HG03066 (cell line): ENCODE measurements around the gene PADI2.

Experiments
- ATAC-seq: cut with Tn5 transposase; IDR thresholded peaks from one replicate; pipeline ENCODE4 v1.9.1; 2021; ENCODE audit warnings: low read depth; ENCODE audit not compliant: unreplicated experiment

PADI2 gene

GRCh38 chr1:17060306-17060749 is 58.9 kb downstream of the PADI2 start:
- no peak for ATAC-seq

- ATAC-seq: no peak
Observed at GRCh38 chr1:17059391-17060305, 59.6 kb downstream of the PADI2 start.

DNA sequence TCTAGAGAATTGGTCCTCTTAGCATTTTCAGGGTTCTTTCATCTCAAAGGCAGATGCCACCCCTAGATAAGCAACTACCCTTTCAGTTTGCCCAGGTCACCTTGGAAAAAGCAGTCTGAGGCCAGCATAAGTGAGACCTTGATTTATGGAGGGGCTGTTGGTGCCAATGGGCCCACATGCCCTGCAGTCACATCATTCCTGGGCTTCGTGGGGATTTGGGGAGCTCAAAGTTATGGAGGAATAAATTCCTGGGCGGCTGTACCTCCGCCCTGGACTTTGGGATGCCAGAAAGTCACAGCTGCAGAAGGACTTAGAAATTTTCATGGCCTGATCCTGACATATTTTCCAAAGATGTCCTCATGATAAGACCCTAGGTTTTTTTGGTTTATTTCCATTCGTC is 62.7 kb downstream of the PADI2 start:
- no peak for ATAC-seq

DNA sequence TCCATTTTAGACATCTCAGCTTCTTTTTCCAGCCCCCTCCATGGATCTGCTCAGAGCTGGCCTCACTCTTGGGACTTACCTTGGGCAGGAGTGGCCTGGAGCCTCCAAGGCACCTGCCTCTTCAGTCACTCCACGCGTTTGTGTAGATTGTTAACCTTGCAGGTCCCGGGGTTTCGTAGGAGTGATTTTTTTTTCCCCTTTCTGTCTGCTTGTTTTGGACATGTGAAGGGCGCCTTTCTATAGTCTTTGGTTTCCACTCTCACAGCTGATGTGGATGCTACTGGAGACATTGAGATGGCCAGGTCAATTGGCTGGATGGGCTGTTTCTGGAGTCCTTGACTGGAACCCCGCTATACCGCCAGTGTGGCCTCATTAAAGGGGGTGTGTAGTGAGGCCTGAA is 63.5 kb downstream of the PADI2 start:
- no peak for ATAC-seq

GRCh38 chr1:17053685-17054410 is 65.4 kb downstream of the PADI2 start, which contains the start of gene SDHB:
TSS of gene SDHB (minus strand) at chr1:17054032. CDS start at chr1:17054019, 13 bp downstream.
- peak; percentile 96 for ATAC-seq

- no peak for ATAC-seq
Observed at GRCh38 chr1:17053086-17053684, 66.1 kb downstream of the PADI2 start.

- no peak for ATAC-seq
Observed at GRCh38 chr1:17052641-17053040, 66.6 kb downstream of the PADI2 start.

- no peak for ATAC-seq
Observed at GRCh38 chr1:17052038-17052437, 67.2 kb downstream of the PADI2 start.

DNA sequence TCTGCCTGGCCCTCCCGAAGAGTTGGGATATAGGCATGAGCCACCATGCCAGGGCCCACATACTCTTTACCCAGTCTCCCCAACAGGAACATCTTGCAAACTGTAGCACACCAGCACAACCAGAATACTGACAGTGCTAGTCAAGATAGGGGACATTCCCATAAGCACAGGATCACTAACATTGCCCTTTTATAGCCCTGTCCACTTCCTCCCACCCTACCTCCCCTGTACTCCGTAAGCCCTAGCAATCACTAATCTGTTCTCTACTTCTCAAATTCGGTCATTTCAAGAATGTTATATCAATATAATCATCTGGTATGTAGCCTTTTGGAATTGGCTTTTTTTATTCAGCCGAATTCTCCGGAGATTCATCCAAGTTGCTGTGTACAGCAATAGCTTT is 71.3 kb downstream of the PADI2 start:
- ATAC-seq: no peak

DNA sequence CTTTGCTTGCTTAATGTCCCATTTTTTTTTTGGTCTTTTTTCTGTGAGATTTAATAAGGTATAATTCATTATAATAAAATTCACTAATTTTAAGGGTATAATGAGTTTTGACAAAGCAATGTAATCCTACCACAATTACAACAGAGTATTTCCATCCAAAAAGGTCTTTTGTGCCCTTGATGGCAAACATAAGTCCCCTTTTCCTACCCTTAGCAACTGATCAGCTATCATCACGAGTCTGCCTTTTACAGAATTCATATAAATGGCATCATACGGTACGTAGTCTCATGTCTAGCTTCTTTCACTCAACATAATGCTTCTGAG is 73.0 kb downstream of the PADI2 start:
- no peak for ATAC-seq

DNA sequence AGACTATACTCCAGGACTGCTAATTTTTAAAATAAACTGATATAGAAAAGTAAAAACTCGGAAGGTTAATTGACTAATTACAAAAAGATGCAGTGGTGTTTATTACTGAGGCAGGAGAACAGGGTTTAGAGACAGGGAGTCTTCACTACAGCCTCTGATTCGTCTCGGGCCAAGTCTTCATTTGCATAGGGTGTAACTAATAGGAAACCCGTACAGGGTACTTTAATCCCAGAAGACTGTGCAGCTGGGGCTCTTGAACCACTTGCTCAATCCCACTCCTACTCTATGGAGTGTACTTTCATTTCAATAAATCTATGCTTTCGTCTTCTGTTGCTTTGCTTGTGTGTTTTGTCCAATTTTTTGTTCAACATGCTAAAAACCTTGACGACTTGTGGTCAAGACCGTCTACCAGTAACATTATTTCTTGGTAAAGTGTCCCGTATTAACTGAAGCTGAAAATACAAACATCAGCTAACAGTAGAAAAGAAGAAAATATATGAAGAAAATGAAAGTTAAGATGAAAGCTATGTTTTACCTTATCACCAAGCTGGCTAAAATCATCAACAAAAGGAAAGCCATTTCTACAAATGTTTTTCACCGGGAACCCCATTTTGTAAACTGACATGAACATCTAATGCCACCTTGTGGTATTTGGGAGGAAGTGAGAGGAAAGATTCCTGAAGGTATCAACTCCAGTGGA is 73.5 kb downstream of the PADI2 start:
- ATAC-seq: no peak

GRCh38 chr1:17045150-17045549 is 74.1 kb downstream of the PADI2 start:
- ATAC-seq: no peak

GRCh38 chr1:17043676-17044075 is 75.6 kb downstream of the PADI2 start:
- ATAC-seq: no peak

DNA sequence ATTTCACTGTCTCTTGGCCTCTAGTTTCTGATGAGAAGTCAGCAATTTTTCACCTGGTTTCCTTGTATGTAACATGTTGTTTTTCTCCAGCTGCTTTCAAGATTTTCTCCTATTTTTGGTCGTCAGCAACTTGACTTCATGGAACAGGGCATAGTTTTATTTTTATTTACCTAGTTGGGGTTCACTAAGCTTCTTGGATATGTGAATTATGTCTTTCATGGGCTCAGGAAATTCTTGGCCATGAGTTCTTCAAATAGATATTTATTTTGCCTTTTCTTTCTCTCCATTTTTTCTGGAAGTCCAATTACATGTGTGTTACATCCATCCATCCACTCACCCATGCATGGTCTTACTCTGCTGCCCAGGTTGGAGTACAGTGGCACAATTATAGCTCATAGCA is 79.1 kb downstream of the PADI2 start:
- no peak for ATAC-seq

DNA sequence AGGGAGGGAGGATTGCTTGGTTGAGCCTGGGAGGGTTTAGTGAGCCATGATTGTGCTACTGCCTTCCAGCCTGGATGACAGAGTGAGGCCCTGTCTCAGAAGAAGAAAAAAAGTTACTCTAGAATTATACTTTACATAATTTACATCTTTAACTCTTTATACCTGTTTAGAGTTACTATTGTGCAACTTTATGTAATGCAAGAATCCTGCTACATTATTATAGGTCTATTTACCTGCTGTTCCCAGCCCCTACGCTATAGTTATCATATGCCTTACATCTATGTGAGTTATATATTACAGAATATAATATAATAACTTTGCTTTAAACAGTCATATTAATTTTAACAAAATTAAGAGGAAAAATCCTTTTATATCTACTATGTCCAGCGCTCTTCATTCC is 79.7 kb downstream of the PADI2 start:
- no peak for ATAC-seq

- ATAC-seq: no peak
Observed at GRCh38 chr1:17033481-17033880, 85.8 kb downstream of the PADI2 start.

DNA sequence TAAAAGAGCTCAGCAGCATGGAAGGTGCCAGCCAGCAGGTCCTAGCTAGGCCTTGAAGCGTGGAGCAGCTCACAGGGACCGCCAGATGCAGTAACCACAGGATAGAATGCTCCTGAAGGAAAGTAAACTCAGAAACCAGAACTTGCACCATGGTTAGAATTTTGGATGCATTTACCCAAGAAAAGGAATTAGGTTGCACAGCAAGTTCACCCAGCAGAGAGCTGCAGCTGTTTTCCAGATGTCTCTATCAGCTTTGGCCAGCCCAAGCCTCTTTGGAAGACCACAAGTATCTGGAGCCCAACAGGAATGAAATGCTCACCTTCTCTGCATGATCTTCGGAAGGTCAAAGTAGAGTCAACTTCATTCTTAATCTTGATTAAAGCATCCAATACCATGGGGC is 86.5 kb downstream of the PADI2 start:
- no peak for ATAC-seq

GRCh38 chr1:17031436-17031835 is 87.8 kb downstream of the PADI2 start:
- ATAC-seq: no peak

GRCh38 chr1:17030206-17030605 is 89.0 kb downstream of the PADI2 start:
- no peak for ATAC-seq

DNA sequence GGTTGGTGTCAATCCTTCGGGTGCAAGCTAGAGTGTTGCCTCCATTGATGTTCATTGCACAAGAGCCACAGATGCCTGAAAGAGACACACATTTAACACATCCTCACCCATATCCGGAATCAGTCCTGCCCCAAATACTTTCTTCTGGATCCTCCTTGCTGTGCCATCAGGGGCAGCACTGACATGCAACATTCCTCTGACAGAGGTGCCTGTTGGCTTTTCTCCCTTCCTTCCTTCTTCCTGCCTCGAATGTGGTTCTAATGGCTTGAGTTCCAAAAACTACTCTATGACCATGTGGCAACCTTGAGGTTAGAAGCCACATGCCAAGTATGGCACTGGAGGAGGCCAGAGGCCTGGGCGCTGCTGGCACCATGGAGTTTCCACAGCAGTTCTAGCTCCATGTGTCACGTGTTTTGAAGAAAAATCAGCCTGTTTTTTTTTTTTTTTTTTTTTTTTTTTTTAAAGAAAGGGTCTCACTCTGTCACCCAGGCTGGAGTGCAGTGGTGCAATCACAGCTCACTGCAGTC is 90.5 kb downstream of the PADI2 start:
- ATAC-seq: no peak

- no peak for ATAC-seq
Observed at GRCh38 chr1:17027900-17028299, 91.4 kb downstream of the PADI2 start.
